ENCODE measurements around the gene PLXNA4.

Gene PLXNA4

DNA sequence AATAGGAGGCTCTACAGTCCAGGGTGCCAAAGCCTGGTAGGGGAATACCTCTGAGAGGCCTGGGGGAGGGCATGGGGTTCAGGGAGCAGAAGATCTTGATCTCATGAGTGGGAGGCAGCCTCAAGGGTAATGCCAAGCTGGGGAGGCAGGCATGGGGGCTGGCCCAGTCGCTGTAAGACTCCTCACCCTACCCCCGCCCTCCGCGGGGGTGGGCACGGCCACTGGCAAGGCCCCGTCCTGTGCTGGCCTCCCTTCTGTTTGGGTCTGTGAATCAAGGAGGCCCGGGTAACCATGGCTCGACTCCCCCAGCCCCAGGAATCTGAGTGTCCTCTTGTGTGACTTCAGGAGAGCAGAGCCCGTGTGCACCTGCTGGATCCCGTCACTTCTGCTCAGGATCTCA is 473.9 kb downstream of the PLXNA4 start:
- DNase-seq = no peak
- Histone ChIP-seq H3K4me3 (ENCODE audit: low read depth, low read length) (no peak overlapping the region), H3K4me1 (no peaks in the 10 kb centered on the region), H3K27me3 (no peaks in the 10 kb centered on the region), H3K9me3 (no peaks in the 10 kb centered on the region), H3K36me3 (no peaks in the 10 kb centered on the region)
- TF ChIP-seq, protein P1, sequence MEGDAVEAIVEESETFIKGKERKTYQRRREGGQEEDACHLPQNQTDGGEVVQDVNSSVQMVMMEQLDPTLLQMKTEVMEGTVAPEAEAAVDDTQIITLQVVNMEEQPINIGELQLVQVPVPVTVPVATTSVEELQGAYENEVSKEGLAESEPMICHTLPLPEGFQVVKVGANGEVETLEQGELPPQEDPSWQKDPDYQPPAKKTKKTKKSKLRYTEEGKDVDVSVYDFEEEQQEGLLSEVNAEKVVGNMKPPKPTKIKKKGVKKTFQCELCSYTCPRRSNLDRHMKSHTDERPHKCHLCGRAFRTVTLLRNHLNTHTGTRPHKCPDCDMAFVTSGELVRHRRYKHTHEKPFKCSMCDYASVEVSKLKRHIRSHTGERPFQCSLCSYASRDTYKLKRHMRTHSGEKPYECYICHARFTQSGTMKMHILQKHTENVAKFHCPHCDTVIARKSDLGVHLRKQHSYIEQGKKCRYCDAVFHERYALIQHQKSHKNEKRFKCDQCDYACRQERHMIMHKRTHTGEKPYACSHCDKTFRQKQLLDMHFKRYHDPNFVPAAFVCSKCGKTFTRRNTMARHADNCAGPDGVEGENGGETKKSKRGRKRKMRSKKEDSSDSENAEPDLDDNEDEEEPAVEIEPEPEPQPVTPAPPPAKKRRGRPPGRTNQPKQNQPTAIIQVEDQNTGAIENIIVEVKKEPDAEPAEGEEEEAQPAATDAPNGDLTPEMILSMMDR (IDR thresholded peaks at IDR 0.05; ENCODE audit: low read depth, low read length) = no peak

DNA sequence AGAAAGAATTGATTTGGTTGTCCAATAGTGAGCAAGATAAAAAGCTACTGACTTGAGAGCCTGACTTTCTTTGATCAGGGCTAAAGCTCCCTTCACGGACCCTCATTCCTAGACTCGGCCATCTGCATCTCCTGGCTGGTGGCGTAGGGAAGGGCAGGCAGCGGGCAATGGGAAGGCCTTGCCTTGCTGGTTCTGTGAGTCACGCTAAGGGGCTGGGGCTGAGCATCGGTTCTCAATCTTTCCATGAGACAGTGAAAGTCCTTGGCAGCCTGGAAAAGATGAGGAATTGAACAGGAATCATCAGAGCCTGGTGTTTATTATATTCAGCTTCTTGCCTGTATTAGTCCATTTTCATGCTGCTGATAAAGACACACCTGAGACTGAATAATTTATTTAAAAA is 475.3 kb downstream of the PLXNA4 start:
- no peaks in the 10 kb centered on the region for H3K36me3 ChIP-seq
- no peaks in the 10 kb centered on the region for H3K27me3 ChIP-seq
- TF ChIP-seq, protein P1 (IDR thresholded peaks at IDR 0.05; ENCODE audit: low read depth, low read length) = no peak
- no peak overlapping the region for H3K4me3 ChIP-seq (ENCODE audit: low read depth, low read length)
- H3K9me3 ChIP-seq = no peaks in the 10 kb centered on the region
- no peaks in the 10 kb centered on the region for H3K4me1 ChIP-seq
- DNase-seq = no peak

DNA sequence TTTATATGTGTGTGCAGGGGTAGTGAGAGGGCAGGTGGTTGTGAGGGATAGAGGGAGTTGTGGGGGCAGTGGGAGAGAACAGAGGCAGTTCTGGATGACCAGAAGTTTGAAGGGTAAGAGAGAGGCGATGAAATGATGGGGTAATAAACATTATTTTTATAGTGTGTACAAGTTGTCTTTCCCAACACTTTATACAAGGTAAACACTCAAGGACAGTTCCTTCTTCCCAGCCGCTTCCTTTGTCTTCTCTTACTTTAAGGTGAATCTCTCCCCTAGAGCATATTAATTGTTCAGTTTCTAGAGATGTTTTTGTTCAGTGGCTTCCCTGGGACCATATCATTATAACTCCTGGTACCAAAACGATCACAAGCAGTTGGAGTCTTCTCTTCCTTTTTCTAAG is 475.8 kb downstream of the PLXNA4 start:
- no peak overlapping the region for H3K4me3 ChIP-seq (ENCODE audit: low read depth, low read length)

DNA sequence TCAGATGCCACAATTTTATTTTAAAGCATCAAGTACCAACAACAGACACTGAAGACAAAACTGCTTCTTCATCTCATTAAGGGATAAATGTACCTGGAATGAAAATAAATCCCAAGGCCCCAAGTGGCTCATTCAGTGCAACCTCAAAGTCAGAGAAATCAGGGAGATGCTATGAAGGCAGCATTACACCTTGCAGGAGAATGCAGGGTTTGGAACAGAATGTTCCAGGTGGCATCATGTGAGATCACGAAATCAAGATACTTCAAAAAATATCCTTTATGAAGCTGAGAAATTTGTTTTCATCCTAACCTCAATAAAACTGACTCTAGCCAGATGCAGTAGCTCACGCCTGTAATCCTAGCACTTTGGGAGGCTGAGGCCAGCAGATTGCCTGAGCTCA is 477.1 kb downstream of the PLXNA4 start:
- no peak overlapping the region for H3K4me3 ChIP-seq (ENCODE audit: low read depth, low read length)
- no peaks in the 10 kb centered on the region for H3K27me3 ChIP-seq
- H3K9me3 ChIP-seq = no peaks in the 10 kb centered on the region
- H3K36me3 ChIP-seq = no peaks in the 10 kb centered on the region
- TF ChIP-seq, protein P1 (IDR thresholded peaks at IDR 0.05; ENCODE audit: low read depth, low read length) = no peak
- peaks cover 14% of the 10 kb centered on the region for H3K4me1 ChIP-seq
- DNase-seq = no peak

More for the DNA sequence above, 475.8 kb downstream of the PLXNA4 start:
- no peaks in the 10 kb centered on the region for H3K9me3 ChIP-seq
- H3K36me3 ChIP-seq = no peaks in the 10 kb centered on the region
- no peaks in the 10 kb centered on the region for H3K27me3 ChIP-seq
- no peak for DNase-seq
- peaks cover 3% of the 10 kb centered on the region for H3K4me1 ChIP-seq
- TF ChIP-seq, protein P1 (IDR thresholded peaks at IDR 0.05; ENCODE audit: low read depth, low read length) = no peak

DNA sequence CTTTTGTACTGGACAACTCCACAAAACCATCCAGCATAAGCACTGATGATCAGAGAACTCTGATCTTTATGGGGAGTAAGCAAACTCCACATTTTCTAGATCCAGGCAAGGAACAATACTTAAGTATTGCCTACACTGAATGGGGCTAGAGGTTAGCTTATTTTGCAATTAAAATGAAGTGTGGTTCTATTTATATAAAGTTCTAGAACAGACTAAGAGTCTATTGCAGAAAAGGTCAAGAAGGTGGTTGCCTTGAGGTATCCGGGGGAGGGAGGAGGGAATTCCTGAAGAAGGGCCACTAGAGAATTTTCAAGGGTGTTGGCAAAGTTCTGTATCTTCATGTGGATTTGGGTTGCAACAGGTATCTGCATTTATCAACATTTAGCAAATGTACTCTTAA is 477.9 kb downstream of the PLXNA4 start:
- H3K9me3 ChIP-seq = no peaks in the 10 kb centered on the region
- DNase-seq = no peak
- H3K4me3 ChIP-seq (ENCODE audit: low read depth, low read length) = no peak overlapping the region
- no peaks in the 10 kb centered on the region for H3K36me3 ChIP-seq
- peaks cover 14% of the 10 kb centered on the region for H3K4me1 ChIP-seq
- TF ChIP-seq, protein P1 (IDR thresholded peaks at IDR 0.05; ENCODE audit: low read depth, low read length) = no peak
- no peaks in the 10 kb centered on the region for H3K27me3 ChIP-seq

DNA sequence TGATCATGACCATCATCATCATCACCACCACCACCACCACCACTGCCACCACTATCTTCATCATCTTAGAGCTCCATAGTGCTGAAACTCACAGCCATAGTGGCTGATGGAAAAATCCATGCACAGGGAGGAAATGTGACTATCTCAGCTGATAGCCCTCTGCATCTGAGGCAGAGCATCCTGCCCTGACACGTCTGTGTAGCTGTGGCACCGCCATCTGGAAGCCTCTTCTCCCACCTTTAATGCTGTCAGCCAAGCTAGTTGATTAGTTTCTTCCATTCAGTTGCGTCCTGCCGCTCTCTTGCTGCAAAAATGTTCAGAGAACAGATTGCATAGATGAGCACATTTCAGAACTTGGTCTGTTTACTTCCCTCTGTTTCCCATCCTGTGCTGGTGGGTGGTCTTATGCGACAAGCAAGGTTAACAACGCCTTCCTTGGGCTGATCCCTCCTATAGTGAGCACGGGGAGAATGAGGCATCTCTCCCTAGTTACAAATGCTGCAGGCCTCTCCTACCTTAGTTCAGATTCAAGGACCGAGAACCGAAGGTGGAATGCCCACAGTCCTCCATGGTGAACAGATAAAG is 478.6 kb downstream of the PLXNA4 start:
- TF ChIP-seq, protein P1 (IDR thresholded peaks at IDR 0.05; ENCODE audit: low read depth, low read length) = no peak
- H3K36me3 ChIP-seq = no peaks in the 10 kb centered on the region
- no peak for DNase-seq
- H3K27me3 ChIP-seq = no peaks in the 10 kb centered on the region
- H3K4me3 ChIP-seq (ENCODE audit: low read depth, low read length) = no peak overlapping the region
- H3K9me3 ChIP-seq = no peaks in the 10 kb centered on the region
- peaks cover 14% of the 10 kb centered on the region for H3K4me1 ChIP-seq
